NOMO-1 treated with dmso at 0.1 percent for 144 hours (cell line): ENCODE results near the gene PHACTR3.

Experiments
- DNase-seq: peaks from one replicate; lab custom pipeline; 2025; ENCODE audit not compliant: unreplicated experiment; lab: John Stamatoyannopoulos, UW

PHACTR3 gene

DNA sequence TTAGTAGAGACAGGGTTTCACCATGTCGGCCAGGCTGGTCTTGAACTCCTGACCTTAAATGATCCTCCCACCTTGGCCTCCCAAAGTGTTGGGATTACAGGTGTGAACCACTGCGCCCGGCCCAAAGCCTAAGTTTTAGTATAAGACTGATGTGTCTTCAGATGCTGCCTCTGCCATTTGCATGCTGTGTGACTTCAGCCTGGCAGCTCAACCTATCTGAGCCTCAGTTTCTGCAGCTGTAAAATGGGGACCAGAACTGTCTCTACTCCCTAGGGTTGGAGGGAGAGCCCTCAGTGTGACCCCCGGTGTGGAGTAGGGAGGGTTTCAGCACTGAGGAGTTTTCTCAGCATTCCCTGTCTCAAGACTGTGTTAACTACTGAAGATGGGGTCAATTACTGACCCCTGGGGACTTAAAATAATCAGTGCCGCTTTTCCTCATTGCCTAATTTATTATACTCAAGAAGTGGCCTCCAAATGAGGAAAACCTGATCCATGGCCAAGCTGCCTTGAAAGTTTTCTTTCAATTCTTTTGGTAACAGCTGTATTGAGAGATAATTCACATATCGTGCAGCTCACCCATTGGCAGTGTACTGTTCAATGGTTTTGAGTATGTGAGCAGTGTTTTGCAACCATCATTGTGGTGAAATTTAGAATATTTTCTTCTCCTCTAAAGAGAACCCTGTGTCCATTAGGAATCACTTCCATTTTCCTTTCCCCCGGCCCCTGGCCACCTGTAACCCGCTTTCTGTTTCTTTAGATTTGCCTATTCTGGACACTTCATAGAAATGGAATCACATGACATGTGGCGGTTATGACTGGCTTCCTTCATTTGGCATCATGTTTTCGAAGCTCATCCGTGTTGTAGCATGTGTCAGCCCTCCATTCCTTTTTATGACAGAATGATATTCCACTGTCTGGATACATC, 64.8 kb downstream of the PHACTR3 start:
- DNase-seq = no peak

DNA sequence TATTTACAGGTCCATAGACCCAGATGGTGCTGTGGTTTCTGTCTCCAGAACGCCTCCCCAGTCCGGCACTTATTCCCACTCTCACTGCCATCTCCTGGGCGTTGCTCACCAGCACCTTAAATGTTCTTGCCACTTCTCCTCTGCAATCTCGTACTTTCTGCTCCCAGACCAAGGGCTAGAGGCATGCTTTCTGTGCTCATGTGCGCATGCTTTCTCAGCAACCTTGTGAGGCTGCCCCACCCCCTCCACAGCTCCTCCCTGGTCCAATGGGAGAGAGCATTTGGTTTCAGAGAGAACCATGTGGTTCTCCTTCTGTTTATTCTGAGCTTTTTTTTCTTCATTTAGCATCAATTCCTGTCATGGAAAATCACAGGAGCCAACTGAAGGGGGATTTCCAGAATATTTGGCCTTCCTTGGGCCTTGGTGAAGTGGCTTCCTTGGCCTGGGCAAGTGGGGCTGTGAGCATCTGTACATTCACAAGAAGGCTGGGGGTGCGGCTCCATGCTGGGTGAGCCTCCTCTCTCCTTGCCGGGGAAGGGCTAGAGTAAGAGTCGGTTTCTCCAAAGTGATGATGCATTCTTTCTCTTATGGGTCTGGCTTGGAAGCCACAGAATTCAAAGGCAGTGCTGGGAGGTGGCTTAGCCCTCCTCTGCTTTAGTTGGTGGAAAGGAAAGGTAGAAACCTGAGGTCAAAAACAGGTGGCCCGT, 66.6 kb downstream of the PHACTR3 start:
- no peak for DNase-seq

DNA sequence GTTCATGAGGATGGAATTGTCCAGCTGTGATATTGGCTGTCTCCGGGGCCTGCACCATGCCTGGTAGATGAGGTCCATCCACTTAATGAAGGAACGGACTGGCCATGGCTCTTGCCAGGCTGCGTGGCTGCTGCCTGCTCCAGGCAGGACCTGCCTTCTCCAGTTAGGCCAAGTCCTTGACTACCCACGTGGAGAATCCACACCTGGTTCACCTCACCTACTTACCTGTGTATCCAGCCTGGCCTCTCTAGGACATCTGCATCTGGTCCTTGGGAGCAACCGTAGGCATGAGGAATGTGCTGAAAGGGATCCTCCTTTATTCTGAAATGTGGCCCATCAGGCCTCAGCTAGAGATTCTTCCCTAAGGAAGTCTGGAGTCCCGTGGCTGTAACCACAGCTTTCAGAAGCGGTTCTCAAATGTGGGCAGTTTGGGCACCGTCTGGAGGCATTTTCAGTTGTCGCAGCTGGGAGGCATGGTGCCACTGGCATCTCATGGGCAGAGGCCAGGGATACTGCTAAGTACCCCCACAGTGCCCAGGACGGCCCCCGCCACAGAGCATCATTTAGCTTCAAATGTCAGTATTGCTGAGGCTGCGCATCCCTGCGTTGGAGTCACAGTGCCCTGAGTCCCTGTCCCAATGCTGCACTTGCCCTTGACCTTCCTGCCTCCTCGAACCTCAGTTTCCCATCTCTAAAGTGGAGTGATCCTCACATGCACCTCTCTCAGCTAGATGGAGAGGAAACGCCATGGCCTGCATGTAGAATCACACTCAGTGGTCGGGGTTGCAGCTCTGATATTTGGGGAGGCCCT, 67.5 kb downstream of the PHACTR3 start:
- DNase-seq = no peak

DNA sequence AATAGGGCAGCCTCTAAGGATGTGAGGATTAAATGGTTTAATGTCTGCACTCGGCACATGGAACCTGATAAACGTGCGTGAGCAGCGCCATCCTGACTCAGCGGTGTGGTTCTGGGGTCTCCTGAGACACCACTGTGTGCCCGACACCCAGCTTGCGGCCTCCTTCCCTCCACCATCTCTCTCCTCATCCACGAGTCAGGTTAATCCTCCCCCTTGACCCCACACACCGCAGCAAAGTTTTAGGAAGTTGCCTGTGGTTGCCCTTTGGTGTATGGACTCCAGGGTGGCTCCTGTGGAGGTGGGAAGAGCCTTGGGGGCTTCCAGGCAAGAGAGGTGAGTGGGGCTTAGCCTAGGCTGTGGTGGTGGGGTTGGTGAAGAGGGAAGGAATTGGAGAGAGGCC, 68.2 kb downstream of the PHACTR3 start:
- DNase-seq = no peak

DNA sequence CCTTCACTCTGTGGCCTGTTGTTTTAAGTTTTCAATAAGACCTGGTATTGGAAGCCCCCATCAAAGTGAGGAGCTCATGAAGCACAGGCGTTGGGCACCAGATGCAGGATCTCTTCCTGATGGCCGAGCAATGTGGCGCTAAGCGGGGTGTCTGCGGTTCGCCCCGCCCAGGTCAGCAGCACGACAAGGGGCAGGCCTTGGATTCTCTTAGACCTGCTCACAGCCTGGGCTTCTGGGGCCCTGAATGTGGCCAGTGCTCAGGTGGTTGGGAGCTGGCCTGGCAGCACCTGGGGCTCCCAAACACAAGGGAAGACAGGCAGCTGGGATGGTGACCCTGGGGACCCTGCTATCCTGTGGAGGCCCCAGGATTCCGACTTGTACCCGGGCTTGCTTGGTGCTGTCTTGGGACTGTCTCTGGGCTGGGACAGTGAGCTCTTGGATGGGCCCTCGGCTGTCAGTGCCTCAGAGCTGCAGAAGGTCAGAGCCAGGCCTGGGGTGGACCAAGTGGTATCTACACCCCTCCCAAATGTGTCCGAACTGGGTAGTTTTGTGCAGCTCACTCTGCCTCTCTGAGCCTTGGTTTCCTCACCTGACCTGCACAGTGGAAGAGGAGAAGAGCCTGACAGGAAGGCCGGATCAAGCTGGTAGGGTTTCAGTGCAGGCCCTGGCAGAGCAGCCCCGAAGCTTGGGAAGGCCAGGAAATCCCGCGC, 69.1 kb downstream of the PHACTR3 start:
- DNase-seq = no peak

DNA sequence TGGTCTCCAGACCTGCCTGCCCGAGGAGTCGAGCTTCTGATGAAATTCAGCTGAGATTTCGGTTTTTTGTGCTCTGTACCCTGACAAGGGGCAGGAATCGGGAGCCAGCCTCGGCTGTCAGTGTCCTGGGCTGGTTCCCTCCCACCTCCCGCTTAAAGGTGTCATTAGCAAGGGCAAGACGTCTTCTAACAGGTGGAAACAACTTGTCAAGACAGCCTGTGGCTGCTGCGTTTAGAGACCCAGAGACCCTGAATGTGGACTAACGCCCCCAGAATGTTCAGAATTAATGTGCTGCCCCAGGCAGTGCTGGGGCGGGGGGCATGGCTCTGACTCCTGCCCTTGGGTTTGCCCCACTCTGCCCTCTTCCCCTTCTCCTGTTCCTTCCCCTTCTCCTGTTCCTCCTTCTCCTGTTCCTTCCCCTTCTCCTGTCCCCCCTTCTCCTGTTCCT, 69.7 kb downstream of the PHACTR3 start:
- DNase-seq = no peak

DNA sequence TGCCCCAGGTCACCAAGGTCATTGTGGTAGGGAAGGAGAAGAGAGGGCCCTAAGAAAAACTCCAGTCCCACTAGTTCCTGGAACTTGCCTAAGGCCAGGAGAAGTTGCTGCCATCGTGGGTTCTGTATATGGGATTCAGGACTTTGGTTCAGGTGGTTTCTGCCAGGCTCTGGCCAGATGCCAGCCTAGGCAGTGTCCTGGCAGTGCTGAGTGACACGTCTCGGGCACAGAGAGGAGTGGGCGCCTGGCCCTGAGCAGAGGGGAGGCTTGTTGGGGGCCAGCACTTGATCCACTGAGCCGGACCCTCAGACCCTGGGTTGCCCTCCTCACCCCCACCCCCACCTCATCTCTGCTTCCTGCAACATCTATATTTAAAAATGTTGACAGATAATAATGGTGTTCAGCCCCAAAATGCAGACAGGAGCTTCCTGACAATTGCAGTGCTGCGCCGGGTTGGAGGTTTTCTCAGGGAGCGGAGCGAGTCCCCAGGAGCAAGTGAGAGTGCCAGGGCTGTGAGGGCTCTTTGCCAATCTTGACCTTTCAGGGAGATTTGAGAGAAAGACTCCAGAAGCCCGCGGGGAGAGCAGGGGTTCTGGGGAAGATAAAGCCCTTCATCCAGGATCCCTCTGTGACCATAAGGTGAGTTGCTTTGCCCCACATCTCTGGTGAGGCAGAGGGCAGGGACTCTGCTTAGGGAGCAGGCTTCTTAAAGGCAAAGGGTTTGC, 71.9 kb downstream of the PHACTR3 start:
- no peak for DNase-seq

DNA sequence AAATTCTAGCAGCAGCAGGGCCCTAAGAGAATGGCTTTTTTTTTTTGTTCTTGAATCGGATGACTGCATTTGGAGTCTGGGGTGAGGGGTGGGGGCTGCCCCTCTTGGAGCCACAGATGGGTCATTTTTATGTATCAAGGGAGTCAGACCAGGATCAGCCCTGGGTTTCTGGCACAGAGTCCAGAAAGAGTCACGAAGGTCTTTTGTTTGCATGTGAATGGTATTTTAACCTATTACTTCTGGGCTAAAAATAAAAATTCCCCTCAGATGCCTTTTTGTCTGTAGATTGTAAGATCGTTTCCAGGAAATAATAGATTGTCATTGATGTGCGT, 72.5 kb downstream of the PHACTR3 start:
- no peak for DNase-seq

DNA sequence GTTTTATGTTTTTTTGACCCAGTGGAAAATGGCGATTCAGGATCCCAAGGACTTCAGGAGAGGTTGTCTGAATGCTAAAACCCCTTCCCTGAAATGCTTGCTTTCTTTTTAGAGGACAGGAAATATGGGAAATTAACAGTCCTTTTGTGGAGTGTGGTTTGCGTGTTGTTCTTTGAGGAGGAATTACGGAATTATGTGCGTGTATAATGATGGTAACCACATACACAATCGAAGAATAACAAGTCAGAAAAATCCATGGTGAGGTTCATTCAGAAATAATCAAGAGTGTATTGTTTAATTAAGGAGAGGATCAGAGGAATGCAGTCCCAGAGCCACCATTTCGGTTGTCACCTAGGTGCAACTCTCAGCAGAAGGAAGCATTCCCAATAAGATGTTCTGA, 73.2 kb downstream of the PHACTR3 start:
- DNase-seq = no peak

DNA sequence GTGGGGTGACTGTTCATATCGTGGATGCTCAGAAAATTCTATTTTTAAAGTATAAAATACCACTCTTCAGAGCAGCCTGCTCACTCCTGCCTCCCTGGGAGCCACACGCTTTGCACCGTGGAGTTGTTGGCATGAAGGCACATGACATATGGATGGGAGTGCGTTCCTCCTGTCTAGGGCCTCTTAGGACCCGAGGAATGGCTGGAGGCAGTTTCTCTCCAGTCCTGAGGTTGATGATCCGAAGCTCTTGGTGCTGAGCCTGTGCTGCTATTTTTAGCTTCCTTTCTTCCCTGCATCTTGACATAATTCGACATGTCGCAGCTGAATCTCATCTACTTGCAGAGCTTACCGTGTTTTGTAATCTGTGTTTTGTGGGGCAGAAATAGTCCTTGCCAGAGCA, 73.9 kb downstream of the PHACTR3 start:
- DNase-seq = no peak

DNA sequence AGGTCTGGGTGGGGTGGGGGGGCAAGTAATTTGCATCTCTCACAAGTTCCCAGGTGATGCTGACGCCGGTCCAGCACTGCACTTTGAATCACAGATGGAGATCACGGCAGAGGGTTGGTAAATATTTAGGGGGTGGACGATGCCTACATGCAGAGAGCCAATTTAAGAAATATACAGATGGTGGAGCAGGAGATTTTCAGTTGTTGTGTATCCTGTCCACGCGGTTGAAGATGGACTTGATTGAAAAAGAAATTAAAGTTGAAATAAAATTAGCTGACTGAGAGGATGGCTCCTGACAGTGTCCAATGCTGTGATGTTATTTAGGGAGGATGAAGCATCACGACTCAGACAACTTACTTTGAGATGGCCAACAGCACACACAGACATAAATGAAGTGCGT, 74.6 kb downstream of the PHACTR3 start:
- no peak for DNase-seq

DNA sequence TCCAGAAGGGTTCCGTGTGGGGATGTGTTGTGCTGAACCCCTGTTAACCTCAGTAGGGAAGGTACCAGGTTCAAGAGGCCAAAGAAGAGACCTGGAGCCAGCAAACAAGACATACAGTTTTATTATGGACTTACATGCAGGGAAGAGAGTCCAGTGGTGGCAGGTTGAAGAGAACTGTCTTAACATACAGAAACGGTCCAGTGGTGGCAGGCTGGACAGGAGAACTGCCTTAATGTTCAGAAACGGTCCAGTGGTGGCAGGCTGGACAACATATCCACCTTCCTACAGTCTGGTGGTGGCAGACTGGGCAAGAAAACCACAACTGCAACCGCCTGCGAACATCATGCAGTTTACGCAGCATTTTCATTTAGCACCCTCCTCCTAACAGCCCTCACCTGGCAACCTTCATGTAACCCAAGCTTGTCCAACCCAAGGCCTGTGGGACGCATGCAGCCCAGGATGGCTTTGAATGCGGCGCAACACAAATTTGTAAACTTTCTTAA, 75.9 kb downstream of the PHACTR3 start:
- DNase-seq = no peak

DNA sequence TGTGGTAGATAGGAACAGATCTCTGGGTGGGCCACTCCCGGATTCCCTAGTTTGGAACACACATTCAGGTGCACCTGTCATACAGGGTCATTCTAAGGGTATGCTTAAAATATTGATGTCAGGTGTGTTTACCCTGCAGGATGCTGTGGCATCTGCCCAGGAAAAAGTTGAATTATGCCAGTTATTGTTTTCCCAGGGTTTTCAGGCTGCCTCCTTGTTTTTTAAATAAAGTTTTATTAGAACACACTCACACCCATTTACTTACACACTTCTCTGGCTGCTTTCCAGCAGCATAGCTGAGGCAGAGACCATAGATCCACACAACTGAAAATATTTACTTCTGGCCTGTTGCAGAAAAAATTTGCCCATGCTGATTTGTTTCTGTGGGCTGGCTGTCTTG, 76.5 kb downstream of the PHACTR3 start:
- DNase-seq = no peak

DNA sequence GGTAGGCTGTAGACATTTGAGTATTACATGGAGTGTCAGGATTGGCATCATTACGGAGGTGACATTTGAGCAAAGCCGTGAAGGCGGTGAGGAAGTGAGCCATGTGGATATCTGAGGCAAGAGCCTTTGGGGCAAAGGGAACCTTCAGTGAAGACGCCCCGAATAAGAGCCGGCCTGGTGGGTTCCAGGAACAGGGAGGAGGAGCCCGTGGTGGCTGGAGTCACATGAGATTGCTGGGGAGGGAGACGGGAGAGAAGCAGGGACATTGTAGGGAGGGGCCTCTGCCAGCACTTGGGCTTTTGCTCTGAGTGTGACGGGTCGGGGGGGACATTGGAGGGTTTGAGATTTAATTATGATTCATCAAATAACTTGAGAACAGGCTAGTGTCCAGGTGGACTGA, 78.3 kb downstream of the PHACTR3 start:
- no peak for DNase-seq

DNA sequence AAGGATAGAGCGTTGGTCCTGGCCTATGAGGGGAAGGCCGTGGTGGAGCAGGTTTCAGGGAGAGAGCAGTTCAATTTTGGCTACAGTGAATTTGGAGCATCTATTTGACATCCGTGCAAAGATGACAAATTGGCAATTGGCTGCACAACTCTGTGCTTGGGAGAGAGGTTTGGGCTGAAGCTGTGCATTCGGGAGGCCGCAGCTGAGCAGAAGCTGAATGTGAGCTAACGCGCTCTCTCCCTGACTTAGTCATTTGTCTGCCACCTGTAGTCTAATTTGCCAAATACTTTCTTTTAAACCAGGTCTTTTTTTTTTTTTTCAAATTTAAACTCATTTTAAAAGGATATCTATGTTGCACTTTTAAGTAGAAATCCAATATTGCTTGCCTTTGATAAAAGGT, 78.8 kb downstream of the PHACTR3 start:
- no peak for DNase-seq

DNA sequence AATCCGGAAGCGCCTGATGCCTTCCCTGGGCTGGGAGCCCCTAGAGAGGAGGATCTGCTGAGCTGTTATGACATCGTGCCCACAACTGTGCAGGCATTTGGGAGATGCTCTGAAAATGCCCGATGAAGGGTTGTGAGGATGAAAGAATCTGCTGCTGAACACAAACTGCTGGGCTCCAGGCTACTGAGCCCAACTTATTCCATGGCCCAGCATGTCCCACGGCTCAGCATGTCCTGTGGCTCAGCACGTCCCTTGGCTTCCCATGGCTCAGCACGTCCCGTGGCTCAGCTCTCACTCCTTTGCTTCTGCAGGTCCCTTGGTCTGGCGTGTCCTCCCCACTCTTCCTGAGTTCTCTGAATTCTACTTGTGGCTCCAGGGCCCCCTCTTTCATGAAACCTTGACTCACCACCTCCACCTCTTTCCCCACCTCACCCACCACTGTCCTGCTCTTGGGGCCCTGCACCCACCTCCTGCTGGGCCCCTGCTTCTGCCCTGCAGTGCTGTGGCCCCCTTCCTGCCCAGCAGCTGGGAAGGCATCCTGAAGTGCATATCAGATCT, 80.4 kb downstream of the PHACTR3 start:
- no peak for DNase-seq

DNA sequence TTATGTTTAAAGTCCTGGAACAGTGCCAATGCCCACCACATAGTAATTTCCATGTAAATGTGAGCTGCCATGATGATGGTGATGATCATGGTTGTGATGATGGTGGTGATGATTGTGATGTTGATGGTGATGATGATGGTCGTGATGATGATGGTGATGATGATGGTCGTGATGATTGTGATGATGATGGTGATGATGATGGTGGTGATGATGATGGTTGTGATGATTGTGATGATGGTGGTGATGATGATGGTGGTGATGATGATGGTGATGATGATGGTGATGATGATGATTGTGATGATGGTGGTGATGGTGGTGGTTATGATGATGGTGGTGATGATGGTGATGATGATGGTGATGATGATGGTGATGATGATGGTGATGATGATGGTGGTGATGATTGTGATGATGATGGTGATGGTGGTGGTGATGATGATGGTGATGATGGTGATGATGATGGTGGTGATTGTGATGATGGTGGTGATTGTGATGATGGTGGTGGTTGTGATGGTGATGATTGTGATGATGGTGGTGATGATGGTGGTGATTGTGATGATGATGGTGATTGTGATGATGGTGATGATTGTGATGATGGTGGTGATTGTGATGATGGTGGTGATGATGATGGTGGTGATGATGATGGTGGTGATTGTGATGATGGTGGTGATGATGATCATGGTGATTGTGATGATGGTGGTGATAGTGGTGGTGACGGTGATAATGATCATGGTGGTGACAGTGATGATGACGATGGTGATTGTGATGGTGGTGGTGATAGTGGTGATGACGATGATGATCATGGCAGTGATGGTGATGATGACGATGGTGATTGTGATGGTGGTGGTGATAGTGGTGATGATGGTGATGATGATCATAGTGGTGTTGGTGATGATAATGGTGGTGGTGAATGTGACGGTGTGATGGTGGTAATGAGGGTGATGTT, 82.3 kb downstream of the PHACTR3 start:
- DNase-seq = no peak

DNA sequence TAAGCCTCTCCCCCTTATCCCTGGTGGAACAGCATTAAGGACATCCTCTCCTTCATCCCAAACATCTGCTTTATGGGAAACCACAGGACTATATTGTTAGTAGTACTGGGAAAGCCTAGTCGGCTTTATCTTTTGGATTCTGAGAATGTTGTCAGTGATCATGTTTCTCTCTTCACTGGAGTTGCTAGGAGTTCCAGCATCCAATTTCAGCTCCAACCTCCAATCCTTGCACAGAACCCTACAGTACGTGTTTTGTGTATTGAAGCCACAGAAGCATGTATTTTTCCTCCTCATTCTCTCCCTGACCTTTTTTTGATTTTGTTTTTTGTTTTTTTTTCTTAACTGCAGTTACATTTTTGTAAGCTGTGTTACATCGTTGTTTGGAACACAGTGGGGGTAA, 84.0 kb downstream of the PHACTR3 start:
- no peak for DNase-seq

DNA sequence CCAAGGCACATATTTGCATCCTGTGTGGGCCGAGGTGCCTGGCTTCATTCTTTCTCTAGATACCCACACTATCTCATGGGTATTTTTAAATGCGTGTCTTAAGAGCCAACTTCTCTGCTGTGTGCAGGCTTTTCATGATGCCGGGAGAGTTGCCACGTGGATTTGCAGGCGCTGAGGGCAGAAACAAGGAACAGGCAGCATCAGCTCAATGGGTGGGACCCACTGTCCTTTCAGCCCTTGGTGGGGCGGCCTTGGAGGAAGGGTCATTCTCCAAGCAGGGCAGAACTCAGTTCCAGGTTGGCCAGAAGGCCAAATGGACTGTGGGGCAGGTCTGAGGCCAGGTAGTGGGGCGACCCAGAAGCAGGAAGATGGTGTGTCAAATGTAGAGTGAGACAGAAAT, 84.7 kb downstream of the PHACTR3 start:
- DNase-seq = no peak
